Measurements from ENCODE around the gene DDB1.

GRCh38 chr11:61349916-61350315 lies 17.0 kb upstream of the DDB1 start:
- TF ChIP-seq CTCF (IDR thresholded peaks at IDR 0.05) (no peak), POLR2A (IDR thresholded peaks at IDR 0.05; ENCODE audit: low read depth) (no peak)

Measured in esophagus muscularis mucosa (tissue), 3 donors.